ENCODE data around the gene DTNA. TPM values are rescaled to one million over a fixed set of nuclear protein-coding genes. Genes with fewer than 3 reads are reported as not detected.

The DTNA gene
- total RNA-seq, 2 experiments from 2014 or later: not detected

- POLR2A ChIA-PET: no interaction called here
- Mint-ChIP-seq H3K27me3 (no peaks in the 10 kb centered on the region), H3K4me3 (no peak overlapping the region), H3K4me1 (ENCODE audit: low read depth) (peaks cover 16% of the 10 kb centered on the region), H3K9me3 (no peaks in the 10 kb centered on the region), H3K36me3 (ENCODE audit: low read depth) (no peaks in the 10 kb centered on the region), H3K27ac (no peak overlapping the region)
- intact Hi-C loops (cut with DNase I, micrococcal nuclease): loop anchor here in 1 of 2 experiments (5.0 kb wide), 1 partner anchor 271 kb away; no protein-coding TSS in a partner anchor
- Histone ChIP-seq H3K4me3 (ENCODE audit: low read length) (no peak overlapping the region), H3K27me3 (ENCODE audit: control insufficient read depth in 1 of 2, insufficient read depth in 2 of 2, low read length in 2 of 2) (no peaks in the 10 kb centered on the region), H3K9me3 (ENCODE audit: control insufficient read depth in 1 of 2, insufficient read depth in 1 of 2, low read length in 2 of 2) (no peaks in the 10 kb centered on the region), H3K36me3 (ENCODE audit: insufficient read depth, low read length) (no peaks in the 10 kb centered on the region), H3K4me1 (ENCODE audit: insufficient read depth, low read length) (no peaks in the 10 kb centered on the region), H3K27ac (ENCODE audit: low read depth in 1 of 2, low read length in 2 of 2) (no peak overlapping the region)
- TF ChIP-seq CTCF (IDR thresholded peaks at IDR 0.05): no peak
- no peak for ATAC-seq (ENCODE audit: poor library complexity)
- CTCF ChIA-PET: no interaction called here
- no peak for DNase-seq
Observed at GRCh38 chr18:34866310-34866709, 156.2 kb downstream of the DTNA start.

DNA sequence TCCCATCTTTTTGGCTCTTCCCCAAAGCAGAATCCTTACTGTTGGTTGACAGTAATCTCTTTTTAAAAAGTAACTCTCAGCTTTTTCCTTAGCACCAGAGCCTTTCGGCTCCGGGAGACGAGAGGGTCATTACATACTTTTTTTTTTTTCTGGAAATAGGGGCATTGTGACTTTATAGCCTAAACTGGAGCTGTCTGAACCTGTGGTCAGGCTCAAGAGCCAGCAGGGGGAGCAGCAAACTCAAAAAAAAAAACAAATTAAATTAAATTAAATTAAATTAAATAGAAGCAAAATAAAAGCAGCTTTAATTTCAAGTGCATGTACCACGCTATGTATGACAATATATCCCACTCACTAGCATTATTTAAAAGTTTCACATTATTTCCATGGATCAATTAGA is 156.6 kb downstream of the DTNA start:
- Histone ChIP-seq H3K27ac (ENCODE audit: low read depth in 1 of 2, low read length in 2 of 2) (no peak overlapping the region), H3K4me3 (ENCODE audit: low read length) (no peak overlapping the region), H3K4me1 (ENCODE audit: insufficient read depth, low read length) (no peaks in the 10 kb centered on the region), H3K36me3 (ENCODE audit: insufficient read depth, low read length) (no peaks in the 10 kb centered on the region), H3K27me3 (ENCODE audit: control insufficient read depth in 1 of 2, insufficient read depth in 2 of 2, low read length in 2 of 2) (no peaks in the 10 kb centered on the region), H3K9me3 (ENCODE audit: control insufficient read depth in 1 of 2, insufficient read depth in 1 of 2, low read length in 2 of 2) (no peaks in the 10 kb centered on the region)
- no peaks in the 10 kb centered on the region for H3K36me3 Mint-ChIP-seq (ENCODE audit: low read depth)
- H3K9me3 Mint-ChIP-seq: no peaks in the 10 kb centered on the region
- POLR2A ChIA-PET: no interaction called here
- peaks cover 16% of the 10 kb centered on the region for H3K4me1 Mint-ChIP-seq (ENCODE audit: low read depth)
- peak; percentile 48 for TF ChIP-seq CTCF (IDR thresholded peaks at IDR 0.05)
- no peak overlapping the region for H3K4me3 Mint-ChIP-seq
- CTCF ChIA-PET: no interaction called here
- intact Hi-C loops (cut with DNase I, micrococcal nuclease): loop anchor here in 1 of 2 experiments (5.0 kb wide), 1 partner anchor 271 kb away; no protein-coding TSS in a partner anchor
- no peak overlapping the region for H3K27ac Mint-ChIP-seq
- DNase-seq (no peak), ATAC-seq (ENCODE audit: poor library complexity) (no peak)
- no peaks in the 10 kb centered on the region for H3K27me3 Mint-ChIP-seq

- DNase-seq: no peak
- Mint-ChIP-seq H3K36me3 (ENCODE audit: low read depth) (no peaks in the 10 kb centered on the region), H3K4me3 (no peak overlapping the region), H3K4me1 (ENCODE audit: low read depth) (peaks cover 16% of the 10 kb centered on the region), H3K27me3 (no peaks in the 10 kb centered on the region), H3K27ac (no peak overlapping the region), H3K9me3 (no peaks in the 10 kb centered on the region)
- POLR2A ChIA-PET: no interaction called here
- ATAC-seq (ENCODE audit: poor library complexity): no peak
- intact Hi-C loops (cut with DNase I, micrococcal nuclease): loop anchor here in 1 of 2 experiments (5.0 kb wide), 1 partner anchor 270 kb away; no protein-coding TSS in a partner anchor
- Histone ChIP-seq H3K4me1 (ENCODE audit: insufficient read depth, low read length) (no peaks in the 10 kb centered on the region), H3K27ac (ENCODE audit: low read depth in 1 of 2, low read length in 2 of 2) (no peak overlapping the region), H3K9me3 (ENCODE audit: control insufficient read depth in 1 of 2, insufficient read depth in 1 of 2, low read length in 2 of 2) (no peaks in the 10 kb centered on the region), H3K4me3 (ENCODE audit: low read length) (no peak overlapping the region), H3K27me3 (ENCODE audit: control insufficient read depth in 1 of 2, insufficient read depth in 2 of 2, low read length in 2 of 2) (no peaks in the 10 kb centered on the region), H3K36me3 (ENCODE audit: insufficient read depth, low read length) (no peaks in the 10 kb centered on the region)
- TF ChIP-seq CTCF (IDR thresholded peaks at IDR 0.05): no peak
- CTCF ChIA-PET: no interaction called here
Observed at GRCh38 chr18:34867520-34867919, 157.4 kb downstream of the DTNA start.

Data from CD4-positive, alpha-beta T cell (primary cell).